GM18861 (cell line): Measurements from ENCODE around the gene TCEAL1.
"Not testable (repeated sequence)": the region's sequence is repeated elsewhere in the genome, so short reads cannot be mapped to it uniquely, and the experiment has no call there.

Source experiments
- ATAC-seq: cut with Tn5 transposase; IDR thresholded peaks from one replicate; pipeline ENCODE4 v1.9.1; 2021; ENCODE audit not compliant: unreplicated experiment

TCEAL1 gene

GRCh38 chrX:103628386-103629317, at the start of gene TCEAL1:
Gene TCEAL1 (plus strand): TSS chrX:103628975. CDS start chrX:103629917, 942 bp downstream.
- peak; percentile 63 for ATAC-seq

- ATAC-seq: no peak
These were observed 44.2 kb upstream of the TCEAL1 start for GRCh38 chrX:103584596-103584995.

- ATAC-seq: no peak
These were observed 43.1 kb upstream of the TCEAL1 start, which contains the start of gene TCEAL4 for GRCh38 chrX:103585411-103586313. Gene TCEAL4 (plus strand): TSS chrX:103585515. CDS start chrX:103586676, 1,161 bp downstream.

GRCh38 chrX:103586314-103586646, 42.5 kb upstream of the TCEAL1 start:
- ATAC-seq: no peak

GRCh38 chrX:103586659-103587058, 42.1 kb upstream of the TCEAL1 start:
- ATAC-seq: no peak

GRCh38 chrX:103592295-103592694, 36.5 kb upstream of the TCEAL1 start:
- not testable (repeated sequence) for ATAC-seq

GRCh38 chrX:103595202-103595601, 33.6 kb upstream of the TCEAL1 start:
- not testable (repeated sequence) for ATAC-seq

GRCh38 chrX:103607364-103608305, 21.1 kb upstream of the TCEAL1 start, which contains the start of gene TCEAL3:
Gene TCEAL3 (plus strand): TSS chrX:103607963. CDS start chrX:103609065, 1,102 bp downstream.
- ATAC-seq: peak; percentile 49

GRCh38 chrX:103608306-103608963, 20.3 kb upstream of the TCEAL1 start:
- ATAC-seq: no peak

GRCh38 chrX:103610282-103610681, 18.5 kb upstream of the TCEAL1 start:
- no peak for ATAC-seq

GRCh38 chrX:103613362-103613890, 15.3 kb upstream of the TCEAL1 start:
- ATAC-seq: no peak

- ATAC-seq: no peak
These were observed 13.8 kb upstream of the TCEAL1 start for GRCh38 chrX:103614999-103615398.

- ATAC-seq: no peak
These were observed 12.9 kb upstream of the TCEAL1 start for GRCh38 chrX:103615781-103616371.

- no peak for ATAC-seq
These were observed 12.0 kb upstream of the TCEAL1 start for GRCh38 chrX:103616676-103617186.

GRCh38 chrX:103624111-103624510, 4.7 kb upstream of the TCEAL1 start:
- no peak for ATAC-seq

GRCh38 chrX:103626855-103627254, 1.9 kb upstream of the TCEAL1 start:
- no peak for ATAC-seq

GRCh38 chrX:103629318-103630170, 769 bp downstream of the TCEAL1 start:
- ATAC-seq: no peak

- no peak for ATAC-seq
These were observed 1.4 kb downstream of the TCEAL1 start for GRCh38 chrX:103630171-103630511.
